NCI-H146 treated with DMSO at 0.1 percent for 48 hours (cell line): Measurements from ENCODE around the gene SEL1L3.
A peak's percentile ranks its signal among the peaks of the same experiment; 100 is the strongest.

ENCODE experiments used
- DNase-seq: peaks from one replicate; lab custom pipeline; 2025; ENCODE audit not compliant: unreplicated experiment; lab: John Stamatoyannopoulos, UW

Gene SEL1L3

DNA sequence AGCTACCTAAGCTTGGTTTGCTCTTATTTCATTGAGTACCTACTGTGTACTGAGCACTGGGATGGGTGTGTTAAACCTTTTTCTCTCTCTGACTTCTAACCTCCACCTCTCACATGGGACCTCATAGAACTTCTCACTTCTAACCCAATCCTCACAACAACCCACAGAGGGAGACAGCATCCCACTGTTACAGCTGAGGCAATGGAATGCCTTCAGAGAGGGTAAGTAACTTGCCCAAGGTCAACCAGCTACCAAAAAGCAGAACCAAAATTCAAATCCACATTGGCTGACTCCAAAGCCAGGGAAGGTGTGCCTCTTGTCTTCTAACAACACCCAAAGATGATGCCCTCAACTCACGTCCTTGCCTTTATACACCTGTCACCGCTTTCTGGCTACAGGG is 5.4 kb downstream of the SEL1L3 start:
- DNase-seq = no peak

DNA sequence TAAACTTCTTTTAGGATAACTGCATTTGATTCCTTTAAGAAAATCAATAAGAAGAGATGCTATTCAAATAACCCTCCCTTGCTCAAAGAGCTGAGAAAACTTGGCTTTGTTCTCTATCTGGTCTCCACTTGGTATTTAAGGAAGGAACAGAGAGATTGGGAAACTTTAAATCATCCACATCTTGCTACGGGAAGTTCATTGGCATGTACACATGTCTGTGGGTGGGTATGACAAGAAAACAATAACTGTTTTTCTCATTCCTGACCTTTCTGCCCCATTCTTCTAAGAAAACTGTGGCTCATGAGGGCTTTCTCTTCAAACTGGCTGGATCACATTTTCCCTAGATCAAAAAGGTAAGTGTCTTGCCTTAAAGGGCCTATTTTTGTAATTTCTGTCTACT is 6.0 kb downstream of the SEL1L3 start:
- no peak for DNase-seq

DNA sequence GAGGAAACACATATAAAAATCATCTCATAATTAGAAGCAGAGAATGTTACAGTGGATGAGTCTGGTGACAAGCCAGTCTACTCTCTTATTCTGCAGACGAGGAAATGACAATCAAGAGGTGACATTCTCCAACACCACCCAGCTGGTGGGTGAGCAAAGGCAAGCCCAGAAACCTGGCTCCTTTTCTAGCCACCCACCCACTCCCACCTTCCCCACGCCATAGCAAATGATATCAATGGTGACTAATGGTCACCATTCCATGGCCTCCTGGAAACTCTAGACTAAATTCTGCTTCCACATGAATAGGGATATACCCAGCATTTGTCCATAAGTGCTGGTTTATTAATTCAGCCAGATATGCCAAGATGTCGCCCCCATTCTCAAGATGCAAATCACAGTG is 10.7 kb downstream of the SEL1L3 start:
- DNase-seq = no peak

DNA sequence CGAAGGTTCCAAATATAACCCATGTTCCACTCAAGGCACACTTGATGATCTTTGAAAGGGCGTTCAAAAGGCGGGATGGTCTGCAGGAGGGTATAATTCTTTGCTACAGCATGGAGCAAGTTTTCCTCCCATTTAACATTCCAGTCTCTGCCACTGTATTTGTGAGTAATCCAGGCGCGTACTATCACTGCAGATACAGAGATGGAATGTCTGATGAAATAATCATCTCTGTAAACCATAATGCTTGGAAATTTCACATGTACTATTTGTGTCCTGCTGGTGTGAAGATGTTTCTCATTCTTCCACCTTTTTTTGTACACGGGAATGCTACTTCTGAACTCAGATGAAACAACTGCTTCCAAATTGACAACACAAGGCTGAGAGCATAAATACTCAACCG is 15.5 kb downstream of the SEL1L3 start:
- no peak for DNase-seq

DNA sequence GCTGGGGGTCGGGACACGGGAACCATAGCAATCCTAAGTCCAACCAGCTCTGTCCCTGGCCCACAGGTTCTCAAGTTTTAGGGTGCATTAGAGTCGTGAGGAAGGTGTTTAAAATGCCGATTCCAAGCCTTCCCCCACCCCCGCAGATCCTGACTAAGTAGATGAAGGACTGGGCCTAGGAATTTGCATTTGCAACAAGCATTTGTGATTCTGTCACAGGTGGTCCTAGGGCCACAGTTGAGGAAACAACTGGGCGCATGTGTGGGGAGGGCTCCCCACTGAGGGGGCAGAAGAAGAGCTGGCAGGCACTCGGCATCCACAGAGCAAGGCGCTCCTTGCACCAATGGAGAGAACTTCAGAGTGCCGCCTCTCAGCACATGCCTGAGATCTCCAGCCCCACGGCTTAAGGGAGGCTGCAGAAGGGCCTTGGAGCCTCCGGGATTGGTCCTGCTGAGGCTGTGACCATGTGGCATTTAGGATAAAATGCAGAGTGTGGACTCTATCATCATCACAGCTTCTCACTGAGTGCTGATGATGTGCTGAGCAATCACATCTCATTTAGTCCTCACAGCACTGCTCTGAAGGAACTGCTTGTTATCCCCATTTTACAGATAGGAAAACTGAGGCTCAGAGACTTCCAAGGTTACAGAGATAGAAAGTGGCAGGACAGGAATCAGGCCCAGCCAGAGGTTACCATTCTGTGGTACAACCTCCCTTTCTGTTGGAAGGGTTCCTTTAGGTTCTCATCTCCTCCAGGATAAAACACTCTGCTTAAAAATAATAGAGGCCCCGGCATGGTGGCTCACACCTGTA is 16.7 kb downstream of the SEL1L3 start:
- no peak for DNase-seq

DNA sequence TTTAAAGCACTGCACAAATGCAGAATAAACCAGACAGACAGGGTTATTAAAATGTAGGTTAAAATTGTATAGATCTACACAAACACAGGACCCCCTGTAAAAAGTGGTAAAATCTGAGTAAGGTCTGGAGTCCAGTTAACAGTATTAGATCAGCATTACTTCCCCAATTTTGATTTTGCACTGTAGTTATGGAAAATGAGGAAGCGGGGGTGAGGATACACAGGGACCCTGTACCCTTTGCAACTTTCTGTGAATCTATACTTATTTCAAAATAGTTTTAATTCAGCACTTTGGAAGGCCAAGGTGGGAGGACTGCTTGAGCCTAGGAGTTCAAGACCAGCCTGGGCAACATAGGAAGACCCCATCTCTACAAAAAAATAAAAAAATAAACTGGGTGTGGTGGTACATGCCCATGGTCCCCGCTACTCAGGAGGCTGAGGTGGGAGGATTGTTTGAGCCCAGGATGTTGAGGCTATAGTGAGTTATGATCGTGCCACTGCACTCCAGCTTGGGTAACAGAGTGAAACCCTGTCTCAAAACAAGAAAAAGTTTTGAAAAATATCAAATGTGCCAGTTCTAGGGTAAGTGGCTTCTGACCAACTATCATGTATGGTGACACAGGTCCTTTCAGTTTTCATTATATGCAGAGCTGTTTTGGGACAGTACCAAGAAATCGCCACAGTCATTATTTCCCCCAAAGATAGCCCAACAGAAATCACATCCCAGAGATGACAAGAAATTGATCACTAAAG is 17.7 kb downstream of the SEL1L3 start:
- no peak for DNase-seq

DNA sequence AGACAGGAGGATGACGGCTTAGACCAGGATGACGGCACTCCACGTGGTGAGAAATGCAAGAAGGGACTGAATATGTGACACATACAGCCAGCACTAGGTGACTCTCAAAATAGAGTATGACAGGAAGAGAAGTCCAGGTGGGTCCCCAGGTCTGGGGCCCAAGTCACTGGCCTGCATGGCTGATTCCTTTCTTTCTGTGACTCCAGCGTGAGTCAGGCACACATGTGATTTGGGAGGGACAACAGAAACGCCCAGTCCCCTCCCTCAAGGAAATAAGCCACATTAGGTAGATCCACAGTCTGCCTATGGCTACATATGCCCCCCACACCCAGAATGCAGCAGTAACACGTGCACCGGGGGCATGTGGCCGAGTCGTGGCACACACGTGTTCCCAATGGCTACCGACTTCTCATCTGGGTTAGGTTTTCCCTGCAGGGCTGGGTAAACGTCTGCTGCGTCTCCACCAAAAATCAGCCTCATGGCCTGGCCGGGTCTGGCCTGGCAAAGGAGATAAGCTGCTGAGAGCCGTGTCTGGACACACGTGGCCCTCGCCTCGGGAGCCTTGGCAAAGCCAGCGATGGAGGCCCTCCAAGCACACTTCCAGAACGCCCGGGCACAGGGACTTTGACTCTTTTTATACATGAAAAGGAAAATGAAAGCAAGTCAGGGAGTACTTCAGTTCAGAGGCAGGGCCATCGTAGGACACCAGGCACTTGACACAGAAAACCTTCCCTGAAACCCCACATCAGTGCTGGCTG is 19.3 kb downstream of the SEL1L3 start:
- DNase-seq = no peak

DNA sequence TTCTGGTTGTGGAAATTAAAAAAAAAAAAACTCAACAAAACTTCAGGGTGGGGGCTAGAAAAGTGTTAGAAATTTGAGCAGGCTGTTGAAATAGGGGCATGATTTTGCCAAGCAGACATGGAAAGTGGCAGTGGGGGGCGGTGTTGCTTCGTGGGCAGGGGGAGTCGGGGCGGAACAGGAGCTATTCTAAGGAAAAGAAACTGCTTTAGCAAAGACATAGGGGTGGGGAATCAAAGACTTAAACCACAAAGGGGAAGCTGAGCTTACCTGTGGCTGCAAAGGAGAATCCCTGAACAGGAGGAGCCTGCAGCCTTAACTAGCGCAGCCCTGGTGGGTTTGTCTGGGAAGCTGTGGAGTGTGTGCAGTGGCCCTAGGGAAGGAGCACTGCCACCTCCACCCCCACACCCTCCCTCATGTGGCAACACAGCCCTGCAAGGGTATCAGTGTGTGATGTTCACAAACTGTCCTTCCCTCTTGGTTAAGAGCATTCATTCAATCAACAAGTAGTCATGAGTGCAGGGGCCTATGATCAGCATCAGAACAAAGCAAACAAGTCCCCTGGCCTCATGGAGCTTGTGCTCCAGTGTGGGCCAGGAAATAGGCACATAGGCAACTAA is 20.5 kb downstream of the SEL1L3 start:
- DNase-seq = no peak

DNA sequence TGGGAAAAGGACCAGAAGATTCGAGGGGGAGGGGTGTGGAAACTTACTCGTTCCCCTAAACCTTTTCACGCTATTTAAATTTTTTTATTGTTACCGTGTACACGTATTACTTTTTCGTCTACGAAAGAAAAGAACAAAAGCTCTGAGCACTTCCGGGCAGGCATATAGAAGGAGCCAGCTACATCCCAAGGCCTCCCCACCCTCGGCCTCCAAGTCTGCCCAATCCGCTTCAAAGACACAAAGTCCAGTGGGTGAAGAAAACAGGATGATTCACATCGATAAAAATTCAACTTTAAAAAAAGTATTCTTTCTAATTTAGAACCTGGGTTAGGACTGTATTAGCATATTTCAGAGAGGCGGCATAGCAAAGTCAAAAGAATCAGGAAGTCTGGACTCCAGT is 23.1 kb downstream of the SEL1L3 start:
- no peak for DNase-seq

DNA sequence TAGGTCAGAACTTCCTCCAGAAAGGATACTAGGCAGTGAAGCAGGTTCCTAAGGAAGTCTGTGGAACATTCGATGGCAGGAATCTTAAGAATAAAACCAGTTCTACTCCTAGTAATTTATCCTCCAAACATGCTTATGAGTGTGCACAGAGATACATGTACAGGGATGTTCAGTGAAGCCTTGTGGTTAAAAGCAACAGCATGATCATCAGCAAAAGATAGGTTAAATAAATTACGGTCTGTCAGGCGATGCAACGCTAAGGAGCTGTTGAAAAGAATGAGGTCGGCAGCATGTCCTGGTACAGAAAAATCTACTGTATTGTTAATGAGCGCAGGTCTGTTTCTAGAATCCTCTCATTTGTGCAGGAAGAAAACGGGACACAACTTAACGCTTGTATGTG is 23.6 kb downstream of the SEL1L3 start:
- no peak for DNase-seq

DNA sequence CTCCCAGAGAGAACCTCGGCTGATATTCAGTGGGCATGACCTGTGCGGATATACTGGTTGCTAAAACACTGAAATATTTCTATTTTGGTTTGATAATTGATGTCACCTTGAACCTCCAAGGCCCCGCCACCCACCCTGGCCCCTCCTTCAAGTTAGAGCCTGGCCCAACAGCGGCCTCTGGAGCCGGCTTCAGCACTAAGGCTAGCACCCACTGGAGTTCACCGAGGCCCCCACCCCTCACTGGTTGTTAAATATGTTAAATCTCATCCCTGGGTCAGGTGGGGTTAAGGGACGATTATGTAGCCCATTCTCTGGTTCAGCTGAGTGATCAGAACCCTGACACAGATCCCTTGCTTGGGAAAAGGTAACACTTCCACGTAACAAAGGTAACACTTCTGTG is 24.3 kb downstream of the SEL1L3 start:
- no peak for DNase-seq

DNA sequence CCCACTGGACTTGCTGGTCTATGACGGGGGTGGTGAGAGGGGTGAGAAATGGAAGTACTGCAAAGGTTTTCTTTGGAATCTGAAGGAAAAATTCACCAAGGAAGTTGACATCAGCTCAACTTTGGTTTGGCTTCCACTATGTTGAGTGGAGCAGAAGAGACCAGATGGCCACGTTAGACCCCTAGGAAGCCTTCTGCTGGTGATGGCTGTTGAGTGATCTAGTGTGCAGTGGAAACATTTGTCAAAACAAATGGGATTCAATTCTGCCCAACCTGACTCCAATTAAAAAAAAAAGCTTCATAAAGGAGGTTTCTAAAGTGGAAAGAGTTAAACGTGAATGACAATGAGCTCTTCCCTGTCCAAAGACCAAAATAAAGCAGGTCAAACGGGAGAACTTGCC is 25.7 kb downstream of the SEL1L3 start:
- DNase-seq = no peak

DNA sequence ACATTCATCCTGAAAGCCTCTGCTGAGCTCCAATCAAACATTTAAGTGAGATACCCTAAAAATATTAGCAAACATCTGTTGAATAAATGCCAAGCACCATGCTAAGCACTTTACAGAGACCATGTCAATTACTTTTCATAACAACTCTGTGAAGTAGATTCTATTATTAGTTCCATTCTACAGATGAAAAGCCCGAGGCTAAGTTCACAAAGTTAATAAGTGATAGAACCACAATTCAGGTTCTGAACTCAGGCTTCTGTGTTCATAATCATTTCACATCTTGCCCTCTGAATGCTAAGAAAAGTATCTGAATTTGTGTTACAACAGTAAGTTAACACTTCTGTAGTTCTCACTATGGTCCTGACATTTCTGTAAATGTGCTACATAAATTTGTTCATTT is 27.4 kb downstream of the SEL1L3 start:
- no peak for DNase-seq

DNA sequence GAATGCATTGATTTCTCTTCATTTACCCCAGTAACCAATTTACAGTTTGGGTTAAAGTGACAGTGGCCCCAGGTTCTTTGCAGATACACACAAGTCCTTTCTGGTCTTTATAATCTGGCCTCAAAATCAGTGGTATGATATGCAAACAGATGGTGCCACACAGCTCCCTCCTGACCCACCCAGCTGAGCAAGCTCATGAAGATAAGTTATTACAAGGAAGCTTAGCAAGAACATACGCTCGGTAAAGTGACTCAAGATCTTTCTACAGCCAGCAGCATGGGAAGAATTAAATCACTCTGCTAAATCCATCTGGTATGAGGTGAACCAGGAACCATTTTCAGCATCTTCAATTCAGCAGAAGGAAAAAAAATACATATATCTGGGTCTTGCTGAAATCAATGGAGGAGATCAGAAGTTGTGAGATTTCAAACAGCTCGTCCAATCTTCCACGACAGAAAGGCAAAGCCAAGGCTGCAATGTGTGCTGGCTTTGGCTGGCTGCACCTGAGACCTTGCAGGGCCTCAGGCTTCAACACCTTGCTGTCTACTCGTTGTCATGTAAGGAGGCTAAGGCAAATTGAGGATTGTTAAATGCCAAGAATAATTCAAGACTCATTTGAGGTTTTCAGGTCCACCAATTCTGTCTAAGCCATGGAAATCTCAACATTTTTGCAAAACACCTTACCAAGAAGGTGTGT is 28.2 kb downstream of the SEL1L3 start:
- DNase-seq = no peak

DNA sequence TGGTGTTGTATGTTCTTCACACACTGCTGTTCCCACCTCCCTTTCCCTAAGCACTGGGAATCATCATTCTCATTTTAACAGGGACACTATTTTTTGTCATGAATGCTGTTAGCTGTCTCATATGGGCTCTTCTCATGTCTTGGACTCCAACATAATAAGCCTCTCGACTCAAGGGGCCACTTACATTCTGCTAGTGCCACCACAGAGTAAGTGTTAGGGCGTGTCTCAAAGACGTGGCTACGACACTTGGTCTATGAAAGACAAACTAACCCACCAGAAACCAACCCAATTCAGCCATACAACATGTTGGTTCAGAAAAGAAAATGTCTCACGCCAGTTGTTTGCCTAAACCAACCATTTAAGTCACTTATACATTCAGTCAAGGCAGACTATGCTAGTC is 32.2 kb downstream of the SEL1L3 start:
- DNase-seq = no peak

DNA sequence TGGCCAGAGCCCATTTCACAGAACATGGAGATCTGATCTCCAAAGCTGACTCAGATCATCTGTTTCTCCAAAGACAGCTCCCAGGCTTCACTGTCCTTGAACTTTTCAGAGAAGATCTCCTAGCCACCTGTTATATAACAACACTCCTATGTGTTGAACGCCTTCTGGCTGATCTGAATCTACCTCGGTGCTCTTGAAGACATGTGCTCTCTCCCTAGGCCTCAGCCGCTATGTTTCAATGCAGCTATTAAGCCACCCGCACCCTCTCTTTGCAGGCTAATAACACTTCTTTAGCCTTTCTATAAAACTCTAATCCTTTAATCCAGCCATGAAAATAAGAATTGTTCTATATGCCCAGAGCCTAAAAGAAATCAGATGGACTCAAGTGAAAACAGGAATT is 34.9 kb downstream of the SEL1L3 start:
- DNase-seq = no peak

DNA sequence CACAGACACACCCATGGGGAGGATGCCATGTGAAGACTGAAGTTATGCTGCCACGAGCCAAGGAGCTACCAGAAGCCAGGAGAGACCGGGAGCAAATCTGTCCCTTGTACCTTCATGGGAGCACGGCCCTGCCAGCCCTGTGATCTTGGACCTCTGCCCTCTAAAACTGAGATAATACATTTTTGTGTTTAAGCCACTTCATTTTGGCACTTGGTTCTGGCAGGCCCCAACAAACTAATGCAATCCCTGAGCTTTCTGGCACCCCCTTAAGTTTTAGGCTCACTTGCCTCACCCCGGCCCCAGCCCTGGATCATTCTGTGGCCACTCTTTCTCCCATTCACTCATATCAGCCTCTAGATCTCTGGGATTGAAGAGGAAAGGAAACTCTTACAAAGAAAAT is 35.4 kb downstream of the SEL1L3 start:
- no peak for DNase-seq

DNA sequence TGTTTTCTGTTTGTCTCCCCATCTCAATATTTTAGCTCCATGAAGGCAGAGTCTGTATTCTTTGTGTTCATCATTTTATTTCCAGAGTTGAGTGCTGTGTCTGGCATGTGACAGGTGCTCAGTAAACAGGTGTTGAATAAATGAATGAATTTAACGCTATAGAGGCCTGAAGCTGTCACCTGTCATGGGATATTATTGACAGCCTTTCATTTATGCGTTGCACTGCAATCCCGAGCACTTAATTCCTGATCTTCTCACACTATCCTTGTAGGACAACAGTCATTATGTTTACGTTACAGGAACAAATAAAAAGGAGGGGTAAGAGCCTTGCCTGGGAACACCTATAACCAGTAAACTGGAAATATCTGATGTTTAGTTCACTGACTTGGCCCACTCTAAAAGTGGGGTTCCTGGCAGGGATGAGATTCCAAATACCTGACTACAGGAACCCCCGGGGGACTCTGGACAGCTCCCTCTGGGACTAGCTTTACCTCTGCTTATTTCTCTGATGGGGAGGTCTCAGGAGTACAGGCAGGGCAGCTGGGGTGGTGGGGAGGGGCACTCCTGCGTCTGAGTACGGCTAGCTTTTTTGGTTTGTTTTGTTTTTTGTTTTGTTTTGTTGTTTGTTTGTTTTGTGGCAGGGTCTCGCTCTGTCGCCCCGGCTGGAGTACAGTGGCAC is 36.6 kb downstream of the SEL1L3 start:
- no peak for DNase-seq

DNA sequence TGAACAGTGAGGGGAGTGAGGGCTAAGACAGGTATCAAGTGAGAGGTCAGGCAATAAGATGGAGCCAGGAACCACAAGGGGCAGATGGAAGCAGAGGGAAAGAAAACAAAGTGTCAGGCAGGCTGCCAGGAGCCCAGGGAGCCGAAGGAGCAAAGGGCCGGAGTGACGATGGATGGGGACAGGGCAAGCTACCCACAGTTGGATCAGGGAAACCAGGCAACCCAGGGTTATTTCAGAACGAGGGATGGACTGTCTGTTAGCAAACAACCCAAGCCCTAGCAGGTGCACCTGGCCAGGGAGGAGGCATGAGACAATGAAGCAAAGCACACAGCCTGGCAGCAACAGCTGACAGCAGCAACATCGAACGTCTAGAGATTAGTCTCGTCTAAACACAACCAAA is 39.2 kb downstream of the SEL1L3 start:
- peak; percentile 43 for DNase-seq

DNA sequence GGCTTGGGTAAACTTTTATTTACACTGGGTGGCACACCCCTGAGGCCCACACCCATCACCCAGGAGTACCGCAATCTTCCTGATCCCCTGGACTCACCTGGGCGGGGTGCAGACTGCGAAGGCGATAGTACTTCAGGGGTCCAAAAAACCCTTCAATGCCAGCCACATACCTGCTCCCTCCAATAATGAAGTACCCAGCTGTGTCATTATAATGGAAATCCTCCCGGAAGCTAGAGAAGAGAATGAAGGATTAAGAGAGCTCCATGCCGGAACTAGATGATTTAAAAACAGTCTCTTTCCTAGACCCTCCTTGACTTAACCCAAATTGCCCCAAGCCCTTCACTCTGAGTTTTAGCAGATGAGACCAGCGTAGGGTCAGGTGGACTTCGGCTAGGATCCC is 40.9 kb downstream of the SEL1L3 start:
- no peak for DNase-seq
